Right cardiac atrium (tissue), 5 donors: ENCODE measurements around the gene PNPO. TPM values are rescaled to one million over a fixed set of nuclear protein-coding genes. Genes with fewer than 3 reads are reported as not detected.
A peak's percentile ranks its signal among the peaks of the same experiment; 100 is the strongest.

Source experiments
- ATAC-seq, 2 donors: fragments of 200-7000 bp; cut with Tn5 transposase; one replicate each; pipeline versions ENCODE4 v1.8.0 to v1.9.1; 2020; ENCODE audit warnings: moderate library complexity in 2 of 2, mild to moderate bottlenecking in 1 of 2
- DNase-seq, 3 donors: peaks; one replicate each; pipeline ENCODE4 v3.0.0-alpha.2; 2020
- H3K27ac ChIP-seq: one replicate; pipeline ENCODE4 v1.5.1; 2013; ENCODE audit warnings: mild to moderate bottlenecking, low read length, control low read depth, moderate library complexity
- H3K27me3 ChIP-seq: one replicate; pipeline ENCODE4 v1.6.1; 2013; ENCODE audit not compliant: control insufficient read depth, insufficient read depth
- H3K4me1 ChIP-seq: one replicate; pipeline ENCODE4 v1.6.1; 2013; ENCODE audit warnings: low read length; ENCODE audit not compliant: control insufficient read depth, insufficient read depth
- H3K4me3 ChIP-seq: one replicate; pipeline ENCODE4 v1.5.1; 2013; ENCODE audit warnings: low read length, control low read depth
- H3K9me3 ChIP-seq: one replicate; pipeline ENCODE4 v1.6.1; 2013; ENCODE audit warnings: low read length; ENCODE audit not compliant: control insufficient read depth
- WGBS: extraction: QIAGEN DNeasy Blood & Tissue Kit; methylation state at CpG from one replicate; pipeline ENCODE4 v1.1.7; 2013; 5-methylcytosine and 5-hydroxymethylcytosine counted together
- intact Hi-C, 4 donors: fragments of 100-400 bp; cut with DNase I; formaldehyde crosslinking; loops; one replicate each; pipeline versions ENCODE4 v1.11.0 to v1.14.0; 2022 to 2023
- polyA plus RNA-seq: library from polyadenylated mRNA; stranded (reverse); fragments of 200-250 nt; gene quantifications from one replicate; pipeline ENCODE4 v1.2.3, GENCODE V29; 2013
- total RNA-seq, 4 donors: library from RNA; stranded (reverse); fragmentation: NEBNext Ultra II Directional; extraction: Animal tissue kit (Norgen Biotek cat#: 25700); gene quantifications; one replicate each; pipeline ENCODE4 v1.2.1, GENCODE V29; 2021
- donor health status: healthy with polysubstance abuse.
- donor health status: DM: no; HTN: yes; CAD: no.
- donor health status: DM: no; HTN: no; CAD: no.
- donor health status: DM: no; HTN: yes; CAD: no; lungs with severe emphysema.
- donor health status: DM: yes; HTN: yes; CAD: no.

PNPO gene
- total and polyA plus RNA-seq, 5 donors = 16.1 to 29.9 (median 25.1) TPM

DNA sequence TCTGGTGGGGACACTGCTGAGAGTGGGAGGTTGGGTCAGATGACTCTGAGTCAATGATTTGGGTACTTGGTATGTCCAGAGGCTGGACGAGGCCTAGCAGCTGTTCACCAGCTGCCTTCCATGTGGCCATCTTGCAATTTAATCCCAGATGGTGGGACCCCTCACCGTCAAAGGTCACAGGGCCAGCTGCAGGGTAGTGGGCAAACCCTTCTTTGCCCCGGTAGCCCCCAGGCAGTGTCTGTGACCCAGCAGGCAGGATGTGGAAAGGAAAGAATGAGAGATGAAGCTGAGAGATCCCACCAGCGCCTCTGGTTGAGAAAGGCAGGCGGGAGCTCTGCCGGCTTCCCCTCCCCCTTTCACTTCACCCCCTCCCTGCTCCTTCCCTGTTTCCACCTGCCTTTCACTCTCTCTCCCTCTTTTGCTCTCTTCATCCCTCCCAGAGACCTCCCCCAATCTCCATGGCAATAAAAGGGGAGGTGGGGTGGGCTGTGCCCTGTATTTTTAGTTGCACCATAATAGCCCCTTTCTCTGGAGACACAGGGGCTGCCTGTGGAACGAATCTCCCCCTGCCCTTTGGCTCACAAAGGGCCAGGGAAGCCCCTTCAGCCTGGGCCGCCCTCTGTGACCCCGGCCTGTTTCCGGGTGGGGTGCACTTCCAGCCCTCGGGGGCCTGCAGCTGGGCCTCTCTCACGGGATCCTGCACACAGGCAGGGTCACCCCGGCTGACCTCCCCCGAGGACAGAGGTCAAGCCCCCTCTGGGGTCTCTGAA lies 49.8 kb downstream of the PNPO start:
- no peaks in the 10 kb centered on the region for H3K9me3 ChIP-seq
- DNase-seq (no peak), ATAC-seq (no peak)
- 56% methylated on average over 14 of the region's 14 CpGs for WGBS
- peak overlapping the region; percentile 26 for H3K27ac ChIP-seq
- H3K27me3 ChIP-seq = no peaks in the 10 kb centered on the region
- intact Hi-C loops = no loop called here
- peaks cover 4% of the 10 kb centered on the region for H3K4me1 ChIP-seq
- no peak overlapping the region for H3K4me3 ChIP-seq

GRCh38 chr17:47992216-47992615 lies 50.8 kb downstream of the PNPO start:
- H3K9me3 ChIP-seq = no peaks in the 10 kb centered on the region
- H3K27me3 ChIP-seq = no peaks in the 10 kb centered on the region
- no peak overlapping the region for H3K4me3 ChIP-seq
- DNase-seq = no peak
- intact Hi-C loops = no loop called here
- no peak for ATAC-seq
- H3K4me1 ChIP-seq = peaks cover 2% of the 10 kb centered on the region
- H3K27ac ChIP-seq = no peak overlapping the region
- WGBS = 61% methylated on average over 4 of the region's 4 CpGs

DNA sequence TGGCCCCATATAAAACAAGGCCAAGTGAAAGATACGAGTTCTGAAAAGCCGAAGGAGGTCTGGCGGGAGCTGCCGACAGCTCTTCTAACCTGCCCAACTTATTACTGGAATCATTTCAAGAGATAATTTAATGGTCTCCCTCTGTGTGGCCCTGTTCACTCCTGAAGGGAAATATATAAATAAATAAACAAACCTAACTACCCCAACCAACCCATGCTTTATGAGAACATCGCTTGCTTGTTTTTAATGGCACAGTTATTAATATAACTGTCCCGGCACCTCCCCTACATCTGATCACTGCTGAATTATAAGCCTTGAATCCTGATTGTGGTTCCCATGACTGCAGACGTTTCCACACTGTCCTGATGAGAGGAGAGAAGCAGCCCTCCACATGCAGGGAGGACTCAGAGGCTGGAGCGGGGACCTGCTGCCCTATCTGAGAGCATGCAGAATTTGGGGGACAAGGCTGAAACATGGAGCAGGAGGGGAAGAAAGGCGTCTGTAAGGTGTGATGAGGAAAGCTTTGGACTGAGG lies 51.7 kb downstream of the PNPO start:
- H3K27me3 ChIP-seq = no peaks in the 10 kb centered on the region
- DNase-seq = no peak
- ATAC-seq = no peak
- no peak overlapping the region for H3K4me3 ChIP-seq
- WGBS = 56% methylated on average over 9 of the region's 9 CpGs
- H3K27ac ChIP-seq = no peak overlapping the region
- H3K9me3 ChIP-seq = no peaks in the 10 kb centered on the region
- intact Hi-C loops = no loop called here
- H3K4me1 ChIP-seq = peaks cover 2% of the 10 kb centered on the region

DNA sequence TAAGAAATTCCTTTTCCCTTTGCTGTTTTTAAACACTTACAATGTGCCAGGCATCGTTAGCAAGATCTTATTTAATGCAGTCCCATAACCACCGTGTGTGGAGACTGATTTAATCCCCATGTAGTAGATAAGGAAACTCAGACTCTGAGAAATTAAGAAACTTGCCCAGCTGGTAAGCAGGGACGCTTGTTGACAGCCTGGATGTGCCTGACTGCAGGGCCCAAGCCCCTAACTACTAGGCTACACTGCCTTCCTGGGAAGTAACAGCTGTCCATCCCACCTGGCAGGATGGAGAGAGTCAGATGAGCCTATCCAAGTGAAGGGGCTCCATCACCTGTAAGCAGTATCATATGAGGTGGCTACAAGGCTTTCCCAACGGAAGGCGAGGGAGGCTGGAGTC lies 52.6 kb downstream of the PNPO start:
- Histone ChIP-seq H3K27me3 (no peaks in the 10 kb centered on the region), H3K27ac (no peak overlapping the region), H3K4me1 (peaks cover 2% of the 10 kb centered on the region), H3K4me3 (no peak overlapping the region), H3K9me3 (no peaks in the 10 kb centered on the region)
- intact Hi-C loops = no loop called here
- DNase-seq (no peak), ATAC-seq (no peak)
- 79% methylated on average over 5 of the region's 5 CpGs for WGBS

DNA sequence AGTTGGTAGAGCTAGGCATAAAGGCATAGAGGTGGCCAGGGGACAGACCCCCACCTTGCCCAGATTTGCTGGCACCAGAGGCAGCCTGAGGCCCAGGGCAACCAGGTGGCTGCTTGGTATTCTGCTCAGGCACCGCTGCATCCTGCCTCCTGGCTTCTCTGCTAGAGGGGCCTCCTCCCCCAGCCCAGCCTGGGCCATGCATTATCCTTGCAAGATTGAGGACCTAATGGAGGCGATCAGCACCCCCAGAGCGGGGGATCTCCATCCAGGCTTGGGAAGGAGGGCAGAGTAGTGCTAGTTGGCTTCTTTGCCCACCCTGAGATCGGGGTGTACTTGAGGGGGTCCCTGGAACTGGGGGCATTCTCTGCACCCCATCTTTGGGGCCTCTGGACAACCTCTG lies 53.4 kb downstream of the PNPO start:
- peaks cover 2% of the 10 kb centered on the region for H3K4me1 ChIP-seq
- ATAC-seq = no peak
- no peaks in the 10 kb centered on the region for H3K9me3 ChIP-seq
- no peak overlapping the region for H3K27ac ChIP-seq
- DNase-seq = no peak
- no peaks in the 10 kb centered on the region for H3K27me3 ChIP-seq
- no peak overlapping the region for H3K4me3 ChIP-seq
- intact Hi-C loops = no loop called here
- WGBS = 92% methylated on average over 4 of the region's 4 CpGs

GRCh38 chr17:47995241-47995935 lies 54.0 kb downstream of the PNPO start:
- ATAC-seq = no peak
- 73% methylated on average over 13 of the region's 13 CpGs for WGBS

DNA sequence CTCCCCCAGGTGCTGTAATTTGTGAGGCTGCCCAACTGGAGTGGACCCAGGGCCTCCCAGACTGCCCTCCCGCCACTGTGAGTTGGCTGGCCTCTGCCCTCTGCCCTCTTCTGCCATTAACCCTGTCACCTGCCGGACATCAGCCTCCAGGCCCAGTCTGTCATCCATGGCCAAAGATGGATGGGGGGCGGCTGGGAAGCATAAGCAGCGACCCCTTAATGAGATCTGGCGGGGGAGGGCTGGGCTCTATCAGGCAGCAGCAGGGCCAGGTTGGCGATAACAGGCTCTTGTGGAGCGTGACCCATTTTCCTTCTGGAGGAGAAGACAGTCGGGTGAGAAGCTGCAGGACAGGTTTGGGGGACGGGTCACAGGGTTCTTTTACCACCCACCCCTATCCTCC lies 54.8 kb downstream of the PNPO start:
- intact Hi-C loops = no loop called here
- Histone ChIP-seq H3K9me3 (no peaks in the 10 kb centered on the region), H3K27ac (no peak overlapping the region), H3K27me3 (no peaks in the 10 kb centered on the region), H3K4me3 (no peak overlapping the region), H3K4me1 (peaks cover 2% of the 10 kb centered on the region)
- 72% methylated on average over 9 of the region's 9 CpGs for WGBS
- ATAC-seq (no peak), DNase-seq (no peak)

More at GRCh38 chr17:47995241-47995935, 54.0 kb downstream of the PNPO start:
- intact Hi-C loops = no loop called here
- DNase-seq = no peak
- no peak overlapping the region for H3K4me3 ChIP-seq
- no peak overlapping the region for H3K27ac ChIP-seq
- peaks cover 2% of the 10 kb centered on the region for H3K4me1 ChIP-seq
- H3K27me3 ChIP-seq = no peaks in the 10 kb centered on the region
- H3K9me3 ChIP-seq = no peaks in the 10 kb centered on the region

- intact Hi-C loops = no loop called here
- no peak for ATAC-seq
- Histone ChIP-seq H3K27ac (no peak overlapping the region), H3K9me3 (no peaks in the 10 kb centered on the region), H3K27me3 (no peaks in the 10 kb centered on the region), H3K4me3 (no peak overlapping the region), H3K4me1 (peaks cover 2% of the 10 kb centered on the region)
- WGBS = 70% methylated on average over 7 of the region's 7 CpGs
- DNase-seq = no peak
Observed at GRCh38 chr17:47997586-47997985, 56.2 kb downstream of the PNPO start.

- Histone ChIP-seq H3K9me3 (no peaks in the 10 kb centered on the region), H3K4me3 (no peak overlapping the region), H3K27ac (no peak overlapping the region), H3K4me1 (peaks cover 2% of the 10 kb centered on the region), H3K27me3 (no peaks in the 10 kb centered on the region)
- ATAC-seq = no peak
- no peak for DNase-seq
- 93% methylated on average over 7 of the region's 7 CpGs for WGBS
- intact Hi-C loops = no loop called here
Observed at GRCh38 chr17:47998044-47998443, 56.7 kb downstream of the PNPO start.
